ENCODE measurements around the gene ABCD3.
"Not testable (repeated sequence)": the region's sequence is repeated elsewhere in the genome, so short reads cannot be mapped to it uniquely, and the experiment has no call there.

ABCD3 gene

GRCh38 chr1:94417978-94418663, at the start of gene ABCD3:
Gene ABCD3, plus strand, starts transcription at chr1:94418389. Its CDS starts 90 bp downstream, at chr1:94418479.
- no peaks in the 10 kb centered on the region for H3K9me3 ChIP-seq (ENCODE audit: control insufficient read depth, insufficient read depth, low read length)
- no peaks in the 10 kb centered on the region for H3K36me3 ChIP-seq (ENCODE audit: insufficient read depth, low read length)
- H3K9ac ChIP-seq (ENCODE audit: low read depth, low read length) = peak within 1 kb of the TSS; percentile 61
- peaks cover 4% of the 10 kb centered on the region for H3K4me1 ChIP-seq (ENCODE audit: insufficient read depth, low read length)

GRCh38 chr1:94372771-94373170, 45.4 kb upstream of the ABCD3 start:
- H3K9ac ChIP-seq (ENCODE audit: low read depth, low read length); H3K9me3 ChIP-seq (ENCODE audit: control insufficient read depth, insufficient read depth, low read length); H3K36me3 ChIP-seq (ENCODE audit: insufficient read depth, low read length); H3K4me1 ChIP-seq (ENCODE audit: insufficient read depth, low read length): not testable (repeated sequence)

GRCh38 chr1:94373311-94373710, 44.9 kb upstream of the ABCD3 start:
- H3K4me1 ChIP-seq (ENCODE audit: insufficient read depth, low read length); H3K9ac ChIP-seq (ENCODE audit: low read depth, low read length); H3K9me3 ChIP-seq (ENCODE audit: control insufficient read depth, insufficient read depth, low read length); H3K36me3 ChIP-seq (ENCODE audit: insufficient read depth, low read length): not testable (repeated sequence)

- H3K4me1 ChIP-seq (ENCODE audit: insufficient read depth, low read length); H3K9ac ChIP-seq (ENCODE audit: low read depth, low read length); H3K36me3 ChIP-seq (ENCODE audit: insufficient read depth, low read length); H3K9me3 ChIP-seq (ENCODE audit: control insufficient read depth, insufficient read depth, low read length): not testable (repeated sequence)
These were observed 42.5 kb upstream of the ABCD3 start for GRCh38 chr1:94375666-94376065.

GRCh38 chr1:94378493-94378892, 39.7 kb upstream of the ABCD3 start:
- not testable (repeated sequence) for H3K9me3 ChIP-seq (ENCODE audit: control insufficient read depth, insufficient read depth, low read length); H3K9ac ChIP-seq (ENCODE audit: low read depth, low read length); H3K36me3 ChIP-seq (ENCODE audit: insufficient read depth, low read length); H3K4me1 ChIP-seq (ENCODE audit: insufficient read depth, low read length)

- no peaks in the 10 kb centered on the region for H3K9me3 ChIP-seq (ENCODE audit: control insufficient read depth, insufficient read depth, low read length)
- H3K36me3 ChIP-seq (ENCODE audit: insufficient read depth, low read length) = no peaks in the 10 kb centered on the region
- no peaks in the 10 kb centered on the region for H3K4me1 ChIP-seq (ENCODE audit: insufficient read depth, low read length)
- no peak overlapping the region for H3K9ac ChIP-seq (ENCODE audit: low read depth, low read length)
These were observed 38.6 kb upstream of the ABCD3 start for GRCh38 chr1:94379615-94380014.

GRCh38 chr1:94382201-94382600, 36.0 kb upstream of the ABCD3 start:
- Histone ChIP-seq H3K9me3 (ENCODE audit: control insufficient read depth, insufficient read depth, low read length) (no peaks in the 10 kb centered on the region), H3K9ac (ENCODE audit: low read depth, low read length) (no peak overlapping the region), H3K4me1 (ENCODE audit: insufficient read depth, low read length) (no peaks in the 10 kb centered on the region), H3K36me3 (ENCODE audit: insufficient read depth, low read length) (no peaks in the 10 kb centered on the region)

GRCh38 chr1:94383966-94384408, 34.2 kb upstream of the ABCD3 start:
- Histone ChIP-seq H3K36me3 (ENCODE audit: insufficient read depth, low read length) (no peaks in the 10 kb centered on the region), H3K9ac (ENCODE audit: low read depth, low read length) (no peak overlapping the region), H3K4me1 (ENCODE audit: insufficient read depth, low read length) (no peaks in the 10 kb centered on the region), H3K9me3 (ENCODE audit: control insufficient read depth, insufficient read depth, low read length) (peaks cover 3% of the 10 kb centered on the region; the same call in 1 of the 2 replicates)

GRCh38 chr1:94384485-94385265, 33.5 kb upstream of the ABCD3 start:
- H3K4me1 ChIP-seq (ENCODE audit: insufficient read depth, low read length) = no peaks in the 10 kb centered on the region
- no peak overlapping the region for H3K9ac ChIP-seq (ENCODE audit: low read depth, low read length)
- H3K9me3 ChIP-seq (ENCODE audit: control insufficient read depth, insufficient read depth, low read length) = peaks cover 6% of the 10 kb centered on the region
- H3K36me3 ChIP-seq (ENCODE audit: insufficient read depth, low read length) = no peaks in the 10 kb centered on the region

- H3K4me1 ChIP-seq (ENCODE audit: insufficient read depth, low read length) = no peaks in the 10 kb centered on the region
- peaks cover 8% of the 10 kb centered on the region for H3K9me3 ChIP-seq (ENCODE audit: control insufficient read depth, insufficient read depth, low read length)
- no peaks in the 10 kb centered on the region for H3K36me3 ChIP-seq (ENCODE audit: insufficient read depth, low read length)
- H3K9ac ChIP-seq (ENCODE audit: low read depth, low read length) = no peak overlapping the region
These were observed 32.8 kb upstream of the ABCD3 start for GRCh38 chr1:94385308-94385929.

GRCh38 chr1:94389298-94389697, 28.9 kb upstream of the ABCD3 start:
- Histone ChIP-seq H3K4me1 (ENCODE audit: insufficient read depth, low read length) (peaks cover under 1% of the 10 kb centered on the region; the same call in 1 of the 2 replicates), H3K9ac (ENCODE audit: low read depth, low read length) (no peak overlapping the region), H3K36me3 (ENCODE audit: insufficient read depth, low read length) (no peaks in the 10 kb centered on the region), H3K9me3 (ENCODE audit: control insufficient read depth, insufficient read depth, low read length) (peaks cover 13% of the 10 kb centered on the region)

GRCh38 chr1:94394247-94394646, 23.9 kb upstream of the ABCD3 start:
- Histone ChIP-seq H3K36me3 (ENCODE audit: insufficient read depth, low read length) (no peaks in the 10 kb centered on the region), H3K4me1 (ENCODE audit: insufficient read depth, low read length) (peaks cover 15% of the 10 kb centered on the region), H3K9ac (ENCODE audit: low read depth, low read length) (no peak overlapping the region), H3K9me3 (ENCODE audit: control insufficient read depth, insufficient read depth, low read length) (peaks cover 11% of the 10 kb centered on the region; the same call in 1 of the 2 replicates)

GRCh38 chr1:94395231-94395630, 23.0 kb upstream of the ABCD3 start:
- Histone ChIP-seq H3K36me3 (ENCODE audit: insufficient read depth, low read length) (no peaks in the 10 kb centered on the region), H3K9ac (ENCODE audit: low read depth, low read length) (no peak overlapping the region), H3K4me1 (ENCODE audit: insufficient read depth, low read length) (peaks cover 15% of the 10 kb centered on the region), H3K9me3 (ENCODE audit: control insufficient read depth, insufficient read depth, low read length) (0 out of 2 replicates have a peak, but pooled peaks cover 6% of the 10 kb centered on the region)

GRCh38 chr1:94395748-94396309, 22.4 kb upstream of the ABCD3 start:
- 0 out of 2 replicates have a peak, but pooled peaks cover 2% of the 10 kb centered on the region for H3K9me3 ChIP-seq (ENCODE audit: control insufficient read depth, insufficient read depth, low read length)
- peaks cover 15% of the 10 kb centered on the region for H3K4me1 ChIP-seq (ENCODE audit: insufficient read depth, low read length)

More at GRCh38 chr1:94395748-94396309, 22.4 kb upstream of the ABCD3 start:
- Histone ChIP-seq H3K9ac (ENCODE audit: low read depth, low read length) (no peak overlapping the region), H3K36me3 (ENCODE audit: insufficient read depth, low read length) (no peaks in the 10 kb centered on the region)

Measured in ES-I3 (cell line).